Measurements from ENCODE around the gene TMEM248. TPM values are rescaled to one million over a fixed set of nuclear protein-coding genes. Genes with fewer than 3 reads are reported as not detected.
"Not testable (repeated sequence)": the region's sequence is repeated elsewhere in the genome, so short reads cannot be mapped to it uniquely, and the experiment has no call there.

The TMEM248 gene
- total RNA-seq, 2 donors from 2014 or later = 52.1 to 64.9 TPM

GRCh38 chr7:66961096-66961495 lies 40.1 kb downstream of the TMEM248 start:
- H3K4me3 ChIP-seq = no peak overlapping the region
- no peak overlapping the region for H3K27ac ChIP-seq
- 95 to 97% methylated on average over 3 to 5 of the region's 5 CpGs for WGBS, 2 donors
- intact Hi-C loops (cut with DNase I) = no loop called here
- no peaks in the 10 kb centered on the region for H3K4me1 ChIP-seq
- H3K9me3 ChIP-seq = no peaks in the 10 kb centered on the region
- ATAC-seq (no peak), DNase-seq (no peak)
- TF ChIP-seq, protein P1, sequence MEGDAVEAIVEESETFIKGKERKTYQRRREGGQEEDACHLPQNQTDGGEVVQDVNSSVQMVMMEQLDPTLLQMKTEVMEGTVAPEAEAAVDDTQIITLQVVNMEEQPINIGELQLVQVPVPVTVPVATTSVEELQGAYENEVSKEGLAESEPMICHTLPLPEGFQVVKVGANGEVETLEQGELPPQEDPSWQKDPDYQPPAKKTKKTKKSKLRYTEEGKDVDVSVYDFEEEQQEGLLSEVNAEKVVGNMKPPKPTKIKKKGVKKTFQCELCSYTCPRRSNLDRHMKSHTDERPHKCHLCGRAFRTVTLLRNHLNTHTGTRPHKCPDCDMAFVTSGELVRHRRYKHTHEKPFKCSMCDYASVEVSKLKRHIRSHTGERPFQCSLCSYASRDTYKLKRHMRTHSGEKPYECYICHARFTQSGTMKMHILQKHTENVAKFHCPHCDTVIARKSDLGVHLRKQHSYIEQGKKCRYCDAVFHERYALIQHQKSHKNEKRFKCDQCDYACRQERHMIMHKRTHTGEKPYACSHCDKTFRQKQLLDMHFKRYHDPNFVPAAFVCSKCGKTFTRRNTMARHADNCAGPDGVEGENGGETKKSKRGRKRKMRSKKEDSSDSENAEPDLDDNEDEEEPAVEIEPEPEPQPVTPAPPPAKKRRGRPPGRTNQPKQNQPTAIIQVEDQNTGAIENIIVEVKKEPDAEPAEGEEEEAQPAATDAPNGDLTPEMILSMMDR (IDR thresholded peaks at IDR 0.05) = no peak
- no peak for TF ChIP-seq POLR2A (IDR thresholded peaks at IDR 0.05)
- peaks cover 0 to under 1% of the 10 kb centered on the region in 2 donors for H3K36me3 ChIP-seq (replicated peaks in 1 of 2; ENCODE audit: insufficient read depth in 1 of 2, low read depth in 2 of 2)
- H3K27me3 ChIP-seq = no peaks in the 10 kb centered on the region

- no peaks in the 10 kb centered on the region for H3K4me1 ChIP-seq
- TF ChIP-seq, protein P1 (IDR thresholded peaks at IDR 0.05) = no peak
- TF ChIP-seq POLR2A (IDR thresholded peaks at IDR 0.05) = no peak
- no peaks in the 10 kb centered on the region for H3K27me3 ChIP-seq
- intact Hi-C loops (cut with DNase I) = no loop called here
- H3K9me3 ChIP-seq = no peaks in the 10 kb centered on the region
- no peak overlapping the region for H3K27ac ChIP-seq
- H3K36me3 ChIP-seq (replicated peaks in 1 of 2; ENCODE audit: insufficient read depth in 1 of 2, low read depth in 2 of 2) = no peaks in the 10 kb centered on the region
- ATAC-seq = no peak
- no peak overlapping the region for H3K4me3 ChIP-seq
- WGBS, 2 donors = 23 to 43% methylated on average over 4 of the region's 4 CpGs
- DNase-seq = no peak
These were observed 43.4 kb downstream of the TMEM248 start for GRCh38 chr7:66964411-66964810.

- Histone ChIP-seq H3K27me3 (no peaks in the 10 kb centered on the region), H3K27ac (no peak overlapping the region), H3K4me3 (no peak overlapping the region), H3K9me3 (no peaks in the 10 kb centered on the region), H3K4me1 (no peaks in the 10 kb centered on the region), H3K36me3 (replicated peaks in 1 of 2; ENCODE audit: insufficient read depth in 1 of 2, low read depth in 2 of 2) (no peaks in the 10 kb centered on the region)
- 80 to 92% methylated on average over 4 to 6 of the region's 6 CpGs for WGBS, 2 donors
- intact Hi-C loops (cut with DNase I) = no loop called here
- TF ChIP-seq, protein P1 (IDR thresholded peaks at IDR 0.05) = no peak
- TF ChIP-seq POLR2A (IDR thresholded peaks at IDR 0.05) = no peak
- ATAC-seq = no peak
- DNase-seq = no peak
These were observed 46.0 kb downstream of the TMEM248 start for GRCh38 chr7:66967029-66967428.

DNA sequence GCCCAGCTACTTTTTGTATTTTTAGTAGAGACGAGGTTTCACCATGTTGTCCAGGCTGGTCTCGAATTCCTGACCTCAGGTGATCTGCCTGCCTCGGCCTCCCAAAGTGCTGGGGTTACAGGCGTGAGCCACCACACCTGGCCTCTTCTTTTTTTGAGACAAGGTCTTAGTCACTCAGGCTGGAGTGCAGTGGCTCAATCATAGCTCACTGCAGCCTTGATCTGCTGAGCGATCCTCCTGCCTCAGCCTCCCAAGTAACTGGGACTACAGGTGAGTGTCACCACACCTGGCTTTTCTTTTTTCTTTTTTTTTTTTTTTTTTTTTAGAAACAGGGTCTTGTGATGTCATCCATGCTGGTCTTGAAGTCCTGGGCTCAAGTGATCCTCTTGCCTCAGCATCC lies 48.0 kb downstream of the TMEM248 start:
- H3K9me3 ChIP-seq; H3K27ac ChIP-seq; H3K4me3 ChIP-seq; ATAC-seq; H3K36me3 ChIP-seq (replicated peaks in 1 of 2; ENCODE audit: insufficient read depth in 1 of 2, low read depth in 2 of 2); H3K4me1 ChIP-seq; intact Hi-C loops (cut with DNase I); H3K27me3 ChIP-seq; DNase-seq: not testable (repeated sequence)
- 89 to 96% methylated on average over 5 of the region's 5 CpGs for WGBS, 2 donors

DNA sequence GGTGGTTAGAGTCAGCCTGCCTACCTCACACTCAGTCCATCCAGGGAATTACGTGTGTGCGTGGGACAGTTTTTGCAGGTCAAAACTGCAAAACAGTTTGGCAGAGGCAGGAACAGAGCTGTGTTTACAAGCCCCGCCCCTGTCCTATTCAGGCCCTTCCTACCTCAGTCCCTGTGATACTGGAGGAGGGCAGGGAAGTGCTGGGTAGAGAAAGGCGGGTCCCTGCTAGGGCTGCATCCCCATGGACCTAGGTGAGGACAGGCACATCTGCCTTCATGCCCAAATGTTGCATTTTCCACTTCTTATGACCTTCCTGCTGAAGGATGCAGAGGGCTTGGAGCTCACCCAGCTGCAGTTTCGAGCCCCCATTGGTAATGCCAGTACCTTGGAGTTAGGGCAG lies 49.3 kb downstream of the TMEM248 start:
- no peak overlapping the region for H3K4me3 ChIP-seq
- no peaks in the 10 kb centered on the region for H3K9me3 ChIP-seq
- DNase-seq (no peak), ATAC-seq (no peak)
- TF ChIP-seq POLR2A (IDR thresholded peaks at IDR 0.05) = no peak
- TF ChIP-seq, protein P1 (IDR thresholded peaks at IDR 0.05) = no peak
- WGBS, 2 donors = 69 to 76% methylated on average over 4 to 5 of the region's 5 CpGs
- no peak overlapping the region for H3K27ac ChIP-seq
- H3K4me1 ChIP-seq = no peaks in the 10 kb centered on the region
- H3K27me3 ChIP-seq = no peaks in the 10 kb centered on the region
- no peaks in the 10 kb centered on the region for H3K36me3 ChIP-seq (replicated peaks in 1 of 2; ENCODE audit: insufficient read depth in 1 of 2, low read depth in 2 of 2)
- intact Hi-C loops (cut with DNase I) = no loop called here
